GM12865 (cell line): Measurements from ENCODE around the gene SPOCK2.

Experiments
- DNase-seq: peaks from one replicate; pipeline ENCODE4 v3.0.0; 2010; ENCODE audit warnings: low read depth
- H3K4me3 ChIP-seq: 2 replicates; pipeline ENCODE4 v1.5.1; 2011; ENCODE audit warnings: mild to moderate bottlenecking, low read depth, low read length, control low read depth
- CTCF ChIP-seq: IDR thresholded peaks from 2 replicates; pipeline ENCODE4 v1.5.1; 2011; ENCODE audit warnings: low read length, control low read depth, low read depth, inconsistent platforms; ENCODE audit not compliant: insufficient read depth; ENCODE audit errors: missing control alignments

The SPOCK2 gene

GRCh38 chr10:72010234-72010973, 77.9 kb downstream of the SPOCK2 start:
- TF ChIP-seq CTCF = no peak
- no peak overlapping the region for H3K4me3 ChIP-seq
- DNase-seq = no peak

GRCh38 chr10:72009425-72010081, 78.8 kb downstream of the SPOCK2 start:
- DNase-seq = no peak
- H3K4me3 ChIP-seq = no peak overlapping the region
- no peak for TF ChIP-seq CTCF

GRCh38 chr10:72009051-72009424, 79.3 kb downstream of the SPOCK2 start:
- H3K4me3 ChIP-seq = no peak overlapping the region
- no peak for DNase-seq
- TF ChIP-seq CTCF = no peak
